Activated CD4-positive, CD25-positive, alpha-beta regulatory T cell treated with anti-CD3 and anti-CD28 coated beads, Interleukin-2, amount 50 U/mL, for 72 hours (primary cell): ENCODE results near the gene FCHO2.

Experiments used
- DNase-seq: peaks from one replicate; pipeline ENCODE4 v3.0.0; 2021

The FCHO2 gene

GRCh38 chr5:73031839-73032238, 76.0 kb downstream of the FCHO2 start:
- no peak for DNase-seq

GRCh38 chr5:73032635-73033034, 76.8 kb downstream of the FCHO2 start:
- DNase-seq: no peak

- DNase-seq: no peak
These were observed 81.7 kb downstream of the FCHO2 start for GRCh38 chr5:73037545-73037944.

GRCh38 chr5:73039082-73039481, 83.2 kb downstream of the FCHO2 start:
- no peak for DNase-seq

GRCh38 chr5:73042993-73043392, 87.2 kb downstream of the FCHO2 start:
- DNase-seq: no peak

- no peak for DNase-seq
These were observed 88.7 kb downstream of the FCHO2 start for GRCh38 chr5:73044546-73044945.

GRCh38 chr5:73045623-73046022, 89.8 kb downstream of the FCHO2 start:
- no peak for DNase-seq

- DNase-seq: no peak
These were observed 105.8 kb downstream of the FCHO2 start for GRCh38 chr5:73061593-73061992.

GRCh38 chr5:73066466-73066865, 110.6 kb downstream of the FCHO2 start:
- DNase-seq: no peak

GRCh38 chr5:73067213-73067612, 111.4 kb downstream of the FCHO2 start:
- no peak for DNase-seq

GRCh38 chr5:73081093-73081492, 125.3 kb downstream of the FCHO2 start:
- no peak for DNase-seq

GRCh38 chr5:73088026-73088425, 132.2 kb downstream of the FCHO2 start:
- DNase-seq: no peak

GRCh38 chr5:73093943-73094342, 138.1 kb downstream of the FCHO2 start:
- no peak for DNase-seq

GRCh38 chr5:73094415-73094814, 138.6 kb downstream of the FCHO2 start:
- no peak for DNase-seq

- no peak for DNase-seq
These were observed 139.9 kb downstream of the FCHO2 start for GRCh38 chr5:73095564-73096238.

GRCh38 chr5:73096239-73096575, 140.4 kb downstream of the FCHO2 start:
- DNase-seq: no peak

GRCh38 chr5:73097740-73098139, 141.9 kb downstream of the FCHO2 start:
- DNase-seq: no peak

GRCh38 chr5:73100109-73100508, 144.3 kb downstream of the FCHO2 start:
- DNase-seq: no peak

- no peak for DNase-seq
These were observed 148.0 kb downstream of the FCHO2 start for GRCh38 chr5:73103870-73104299.

- no peak for DNase-seq
These were observed 148.5 kb downstream of the FCHO2 start for GRCh38 chr5:73104326-73104725.

GRCh38 chr5:73106335-73106734, 150.5 kb downstream of the FCHO2 start:
- DNase-seq: no peak

- no peak for DNase-seq
These were observed 154.3 kb downstream of the FCHO2 start for GRCh38 chr5:73110190-73110589.

GRCh38 chr5:73111536-73111935, 155.7 kb downstream of the FCHO2 start:
- DNase-seq: no peak

GRCh38 chr5:73112359-73112758, 156.5 kb downstream of the FCHO2 start:
- no peak for DNase-seq

- no peak for DNase-seq
These were observed 158.3 kb downstream of the FCHO2 start for GRCh38 chr5:73114044-73114688.
